ENCODE data around the gene ADAP1.
"Not testable (repeated sequence)": the region's sequence is repeated elsewhere in the genome, so short reads cannot be mapped to it uniquely, and the experiment has no call there.

The ADAP1 gene

DNA sequence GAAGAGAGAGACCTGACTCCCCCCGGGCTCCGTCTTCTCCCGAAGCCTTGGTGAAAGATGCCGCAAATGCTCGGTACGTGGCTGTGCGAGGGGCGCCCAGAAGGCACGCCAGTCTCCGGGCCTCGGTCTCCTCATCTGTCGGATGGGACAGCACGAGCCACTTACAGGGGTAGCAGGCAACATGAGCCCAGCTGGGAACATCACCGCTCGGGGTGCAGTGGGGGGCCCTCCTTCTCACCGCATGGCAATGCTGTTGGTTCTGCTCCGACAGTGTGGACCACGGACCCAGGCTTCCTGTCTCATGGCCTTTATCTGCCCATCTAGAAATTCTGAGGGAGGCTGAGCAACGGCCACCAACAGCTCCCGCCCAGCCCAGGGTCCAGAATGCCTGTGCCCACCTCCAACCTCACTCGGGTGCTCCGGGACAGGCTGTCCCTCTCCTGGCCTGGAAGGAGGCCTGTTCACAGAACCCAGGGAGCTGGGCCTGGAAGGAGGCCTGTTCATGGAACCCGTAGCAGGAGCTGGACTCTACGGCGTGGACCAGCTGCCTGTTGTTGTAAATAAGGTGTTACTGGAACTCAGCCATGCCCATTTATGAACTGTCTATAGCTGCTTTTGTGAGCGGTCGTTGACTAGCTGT lies 15.8 kb downstream of the ADAP1 start:
- no peak for DNase-seq (ENCODE audit: low read depth)

DNA sequence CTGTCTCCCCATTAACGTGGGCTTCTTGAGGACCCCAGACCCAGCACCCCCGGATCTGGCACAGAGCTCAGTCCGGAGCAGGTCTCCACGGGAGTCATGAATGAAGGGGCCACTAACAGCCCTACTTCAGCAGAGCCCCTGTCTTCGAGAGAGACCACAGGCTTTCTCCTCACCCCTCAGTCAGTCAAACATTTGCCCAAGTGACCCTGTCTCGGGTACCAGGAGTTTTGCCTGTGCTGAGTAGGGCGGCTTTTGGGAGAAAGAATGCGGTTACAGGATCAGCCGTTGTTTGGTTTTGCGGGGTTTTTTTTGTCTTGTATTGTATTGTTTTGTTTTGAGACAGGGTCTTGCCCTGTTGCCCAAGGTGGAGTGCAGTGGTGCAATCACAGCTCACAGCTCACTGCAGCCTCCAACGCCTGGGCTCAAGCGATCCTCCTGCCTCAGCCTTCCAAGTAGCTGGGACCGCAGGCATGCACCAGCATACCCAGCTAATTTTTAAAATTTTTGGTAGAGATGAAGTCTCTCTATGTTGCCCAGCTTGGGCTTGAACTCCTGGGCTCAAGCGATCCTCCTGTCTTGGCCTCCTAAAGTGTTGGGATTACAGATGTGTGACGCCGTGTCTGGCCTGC lies 16.5 kb downstream of the ADAP1 start:
- no peak for DNase-seq (ENCODE audit: low read depth)

DNA sequence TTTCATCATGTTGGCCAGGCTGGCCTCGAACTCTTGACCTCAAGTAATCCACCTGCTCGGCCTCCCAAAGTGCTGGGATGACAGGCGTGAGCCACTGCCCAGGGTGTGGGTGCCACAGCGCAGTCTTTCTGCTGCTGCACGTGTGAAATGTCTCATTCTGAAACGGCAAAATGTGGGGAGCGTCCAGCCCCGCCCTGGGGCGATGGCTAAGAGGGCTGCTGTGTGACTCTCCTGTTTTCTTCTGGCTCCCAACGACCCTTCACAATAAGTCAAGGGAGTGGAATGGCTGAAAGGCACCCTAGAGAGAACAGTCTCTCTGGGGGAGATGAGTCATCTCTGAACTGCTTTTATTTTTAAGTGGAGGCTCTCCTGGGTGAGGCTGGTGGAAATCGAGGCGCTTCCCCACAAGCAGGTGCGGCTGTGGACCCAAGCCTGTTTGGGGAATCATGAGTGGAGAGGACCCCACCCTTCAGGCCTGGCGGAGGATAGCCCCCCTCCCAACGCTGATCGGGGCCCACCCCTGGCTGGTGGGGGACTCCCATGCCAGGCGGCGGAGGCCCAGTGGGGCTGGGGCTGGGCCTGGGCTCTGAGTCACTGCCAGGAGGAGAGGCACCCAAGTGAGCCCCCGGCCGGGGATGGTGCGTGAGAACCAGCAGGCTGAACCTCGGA lies 18.0 kb downstream of the ADAP1 start:
- peak; percentile 21 for DNase-seq (ENCODE audit: low read depth)

DNA sequence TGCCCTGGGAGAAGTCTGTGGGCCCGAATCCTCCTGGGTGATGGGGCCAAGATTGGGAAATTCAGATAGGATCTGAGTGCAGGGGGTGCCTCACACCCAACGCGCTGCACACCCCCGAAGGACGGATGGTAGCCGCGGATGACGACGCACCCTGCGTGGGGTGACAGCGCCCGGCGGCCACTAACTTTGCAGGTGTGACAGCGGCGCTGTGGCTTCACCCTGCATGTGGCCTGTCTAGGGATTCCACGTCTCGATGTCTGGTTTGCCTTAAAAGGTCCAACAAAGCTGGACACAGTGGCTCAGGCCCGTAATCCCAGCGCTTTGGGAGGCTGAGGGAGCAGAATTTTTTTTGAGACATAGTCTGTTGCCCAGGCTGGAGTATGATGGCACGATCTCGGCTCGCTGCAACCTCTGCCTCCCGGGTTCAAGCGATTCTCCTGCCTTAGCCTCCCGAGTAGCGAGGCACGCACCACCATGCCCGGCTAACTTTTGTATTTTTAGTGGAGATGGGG lies 18.6 kb downstream of the ADAP1 start:
- no peak for DNase-seq (ENCODE audit: low read depth)

DNA sequence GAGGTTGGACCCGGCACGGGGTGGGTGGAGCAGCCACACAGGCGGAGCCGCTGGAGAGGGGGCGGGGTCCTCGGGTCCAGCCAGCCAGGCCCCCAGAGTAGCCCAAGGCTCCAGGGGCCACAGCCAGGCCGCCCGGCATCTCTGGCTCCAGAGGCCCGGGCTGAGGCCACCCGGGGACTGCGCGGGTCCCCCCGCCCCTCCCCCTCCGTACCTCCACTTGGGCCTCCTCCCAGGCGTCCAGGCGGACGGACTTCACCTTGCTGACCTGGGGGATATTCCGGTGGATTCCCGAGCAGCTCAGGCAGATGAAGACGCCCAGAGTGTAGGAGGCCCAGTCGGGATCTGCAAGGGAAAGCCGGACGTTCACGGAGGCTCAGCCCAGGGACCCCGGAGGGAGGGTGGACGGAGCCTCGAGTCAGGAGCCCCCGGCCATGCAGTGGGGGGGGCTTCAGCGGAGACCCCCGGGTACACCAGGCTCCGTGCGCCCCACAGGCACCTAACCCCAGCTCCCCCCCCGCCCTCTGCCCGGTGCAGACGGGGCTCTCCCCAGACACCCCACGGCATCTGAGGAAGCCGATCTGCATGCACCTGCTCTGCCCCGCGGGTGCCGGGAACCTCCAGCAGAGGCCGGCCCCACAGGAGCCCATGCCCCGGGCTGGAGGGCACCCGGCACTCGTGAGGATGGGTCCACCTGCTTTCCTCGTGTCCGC lies 19.2 kb downstream of the ADAP1 start:
- DNase-seq (ENCODE audit: low read depth): no peak

DNA sequence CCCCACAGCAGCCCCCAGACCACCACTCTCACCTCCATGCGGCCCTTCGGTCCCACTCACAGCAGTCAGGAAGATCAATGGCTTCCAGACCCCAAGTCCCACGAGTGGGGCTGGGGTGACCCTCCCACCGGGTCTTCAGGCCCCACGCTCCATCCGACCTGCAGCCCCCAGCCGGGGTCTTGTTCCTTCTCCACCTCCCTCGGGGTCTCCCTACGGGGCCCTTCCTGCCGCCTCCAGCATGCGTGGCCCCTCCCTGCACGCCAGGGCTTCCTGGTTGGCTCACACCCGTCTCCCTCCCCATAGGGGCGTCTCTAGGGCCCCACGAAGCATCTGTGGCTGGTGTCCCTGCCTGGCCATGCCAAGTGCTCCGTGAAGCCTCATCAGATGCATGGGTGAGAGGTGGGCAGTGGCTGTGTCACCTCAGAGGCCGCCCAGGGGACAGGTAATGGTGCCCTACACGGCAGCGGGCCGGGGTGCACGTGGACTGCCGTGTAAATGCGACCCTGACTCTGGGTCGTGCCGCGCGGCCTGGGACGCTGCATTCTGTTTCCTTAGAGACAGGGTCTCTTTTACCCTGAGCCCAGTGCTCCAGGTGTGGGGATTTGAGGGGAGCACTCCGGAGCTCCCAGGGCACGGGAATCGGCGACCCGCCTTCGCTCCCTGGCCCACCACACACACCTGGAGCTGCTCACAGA lies 19.9 kb downstream of the ADAP1 start:
- no peak for DNase-seq (ENCODE audit: low read depth)

DNA sequence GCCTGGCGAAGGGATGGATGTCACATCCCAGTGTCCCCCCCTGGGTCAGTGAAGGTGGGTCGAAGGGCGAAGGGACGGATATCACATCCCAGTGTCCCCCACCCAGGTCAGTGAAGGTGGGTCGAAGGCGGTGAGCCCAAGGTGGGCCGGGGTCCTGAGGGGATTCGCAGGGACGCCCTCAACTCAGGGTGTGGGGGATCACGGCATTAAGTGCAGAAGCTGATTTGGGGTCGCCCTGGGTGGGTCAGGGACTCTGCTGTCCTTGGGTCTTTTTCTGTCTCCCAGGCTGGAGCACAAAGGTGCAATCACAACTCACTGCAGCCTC lies 21.9 kb downstream of the ADAP1 start:
- no peak for DNase-seq (ENCODE audit: low read depth)

DNA sequence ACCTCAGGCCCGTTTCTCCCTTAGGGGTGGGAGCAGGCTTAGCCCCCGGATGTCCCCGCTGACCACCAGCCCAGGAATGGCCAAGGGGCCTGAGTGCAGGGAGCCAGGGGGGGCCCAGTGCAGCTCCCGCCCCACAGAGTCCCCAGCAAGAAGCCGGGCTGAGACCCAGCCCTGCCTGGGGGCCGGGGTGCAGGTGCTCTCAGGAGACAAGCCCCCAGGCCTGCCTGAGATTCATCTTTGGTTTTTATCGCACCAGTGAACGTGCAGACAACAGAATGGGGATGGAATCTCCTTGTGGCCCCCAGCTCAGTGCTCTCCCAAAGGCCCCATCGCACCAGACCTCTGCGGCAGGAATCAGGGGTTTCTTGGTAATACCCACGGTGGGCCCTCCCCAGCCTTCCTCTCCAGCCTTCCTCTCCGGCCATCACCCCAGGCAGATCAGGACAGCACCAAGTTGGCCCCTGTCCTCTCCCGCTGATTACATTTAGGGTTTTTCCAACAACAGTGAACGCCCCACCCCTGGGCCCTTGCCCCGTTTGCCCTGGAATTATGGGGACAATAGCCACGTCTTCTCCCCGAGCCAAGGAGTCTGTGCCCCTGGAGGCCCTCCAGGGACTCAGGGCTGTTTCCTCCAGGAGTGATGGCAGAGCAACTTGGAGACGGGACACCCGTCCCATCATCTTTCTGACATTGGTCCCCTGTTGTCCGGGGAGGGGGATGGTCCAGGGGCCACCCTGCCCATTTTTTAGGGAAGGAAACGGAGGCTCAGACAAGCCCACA lies 22.4 kb downstream of the ADAP1 start:
- DNase-seq (ENCODE audit: low read depth): no peak

DNA sequence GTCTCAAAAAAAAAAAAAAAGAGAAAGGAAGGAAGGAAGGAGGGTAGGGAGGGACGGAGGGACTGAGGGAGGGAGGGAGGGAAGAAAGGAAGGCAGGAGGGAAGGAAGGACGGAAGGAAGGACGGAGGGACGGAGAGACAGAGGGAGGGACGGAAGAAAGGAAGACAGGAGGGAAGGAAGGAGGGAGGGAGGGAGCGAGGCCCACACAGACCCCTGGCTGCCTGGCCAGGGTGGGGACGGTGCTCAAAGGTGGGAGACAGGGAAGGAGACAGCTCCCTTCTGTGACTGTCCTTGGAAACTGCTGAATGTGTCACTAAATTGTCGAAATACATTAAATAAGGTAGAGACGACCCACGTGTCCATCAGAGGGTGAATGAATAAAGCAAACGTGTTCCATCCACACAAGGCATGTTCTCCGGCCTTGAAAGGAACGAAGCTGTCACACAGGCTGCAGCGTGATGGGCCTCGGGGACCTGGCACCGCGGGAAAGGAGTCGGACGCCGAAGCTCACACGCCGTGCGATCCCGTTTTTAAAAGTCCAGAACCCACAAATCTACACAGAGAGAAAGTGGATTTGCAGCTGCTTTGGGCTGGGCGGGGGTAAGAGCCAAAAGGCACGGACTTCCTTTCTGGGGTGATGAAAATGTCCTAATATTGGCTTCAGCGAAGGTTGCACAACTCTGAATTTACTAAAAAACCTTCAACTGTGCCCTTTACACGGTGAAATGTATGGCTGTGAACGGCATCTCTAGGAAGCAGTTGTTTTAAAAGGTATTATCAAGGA lies 23.3 kb downstream of the ADAP1 start:
- no peak for DNase-seq (ENCODE audit: low read depth)

DNA sequence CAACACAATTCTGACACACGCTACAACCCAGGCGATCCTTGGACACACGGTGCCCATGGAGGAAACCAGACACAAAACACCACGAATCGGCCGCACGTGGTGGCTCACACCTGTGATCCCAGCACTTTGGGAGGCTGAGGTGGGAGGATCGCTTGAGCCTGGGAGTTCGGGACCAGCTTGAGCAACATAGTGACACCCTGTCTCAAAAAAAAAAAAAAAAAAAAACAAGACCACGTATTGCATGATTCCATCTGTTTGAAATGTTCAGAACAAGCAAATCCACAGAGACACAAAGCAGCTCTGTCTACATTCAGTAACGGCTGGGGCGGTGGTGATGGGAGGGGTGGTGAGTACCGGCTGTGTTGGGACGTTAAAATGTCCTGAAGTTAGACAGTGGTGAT lies 25.2 kb downstream of the ADAP1 start:
- no peak for DNase-seq (ENCODE audit: low read depth)

DNA sequence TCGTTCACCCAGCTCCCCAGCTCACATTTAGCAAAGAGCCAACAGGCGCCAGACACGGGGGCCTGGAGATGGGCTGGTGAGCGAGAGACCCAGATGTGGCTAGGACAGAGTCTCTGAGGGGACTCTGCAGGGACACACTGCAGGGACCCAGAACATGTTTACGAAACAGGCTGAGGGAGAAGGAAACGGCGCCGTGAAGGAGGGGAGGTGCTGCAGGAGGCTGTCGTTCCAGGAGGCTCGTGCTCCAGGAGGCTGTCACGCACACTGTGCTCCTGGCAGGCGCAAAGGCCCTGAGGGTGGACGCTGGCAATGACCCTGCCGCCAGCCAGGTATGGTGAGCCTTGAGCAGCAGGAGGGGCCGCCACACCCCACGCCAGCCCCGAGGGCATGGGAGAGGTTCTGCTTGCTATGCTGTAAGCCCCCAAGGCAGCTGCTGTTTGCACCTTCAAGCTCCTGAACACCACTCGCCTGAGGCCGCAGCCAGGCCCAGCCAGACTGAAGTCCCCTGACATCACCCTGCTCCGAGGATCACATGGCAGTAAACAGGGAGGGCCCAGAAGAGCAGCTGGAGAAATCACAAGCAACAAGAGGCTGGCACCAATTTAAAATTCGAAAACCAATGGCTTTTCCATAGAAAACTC lies 27.3 kb downstream of the ADAP1 start:
- DNase-seq (ENCODE audit: low read depth): no peak

DNA sequence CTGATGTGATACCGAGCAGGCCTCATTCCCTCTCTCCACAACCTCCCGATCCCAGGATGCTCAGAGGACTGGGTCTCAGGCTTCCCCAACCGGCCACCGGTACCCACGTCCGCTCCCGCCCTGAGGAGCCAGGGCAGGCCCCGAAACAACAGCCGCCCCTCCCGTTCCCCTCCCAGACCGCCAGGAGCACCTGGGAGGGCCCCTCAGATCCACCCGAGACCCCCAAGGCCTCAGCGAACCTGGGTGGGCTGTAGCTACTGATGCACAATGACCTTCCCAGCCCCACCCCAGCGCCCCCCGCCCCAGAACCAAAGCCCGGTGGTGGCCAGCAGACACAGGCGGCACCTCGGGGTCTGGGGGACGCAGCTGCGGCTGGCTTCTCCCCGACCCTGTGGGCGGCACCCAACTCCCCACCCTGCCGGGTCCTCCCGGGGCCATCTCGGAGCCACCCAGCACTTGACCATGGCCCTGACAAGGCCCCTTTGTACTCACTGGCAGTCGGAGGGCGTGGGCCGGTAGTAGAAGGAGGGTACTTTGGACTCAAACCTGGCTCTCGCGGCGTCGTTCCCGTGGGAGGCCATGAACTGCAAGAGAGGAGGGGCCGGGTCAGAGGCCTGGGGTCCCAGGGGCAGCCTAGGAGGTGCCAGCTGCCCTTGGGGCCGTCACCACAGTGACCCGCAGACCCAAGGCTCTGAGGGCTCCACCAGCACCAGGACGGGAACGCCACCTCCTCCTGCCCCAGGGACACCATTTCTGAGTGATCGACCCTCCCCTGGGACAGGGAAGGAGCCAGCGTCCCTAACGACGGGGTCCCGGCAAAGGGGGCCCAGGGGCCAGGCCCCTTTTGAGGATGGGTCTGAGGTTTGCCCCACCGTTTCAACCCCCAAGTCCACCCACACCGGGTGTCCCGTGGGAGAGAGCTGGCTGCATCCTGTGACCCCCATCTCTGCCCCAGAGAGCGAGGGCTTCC lies 28.1 kb downstream of the ADAP1 start:
- no peak for DNase-seq (ENCODE audit: low read depth)

DNA sequence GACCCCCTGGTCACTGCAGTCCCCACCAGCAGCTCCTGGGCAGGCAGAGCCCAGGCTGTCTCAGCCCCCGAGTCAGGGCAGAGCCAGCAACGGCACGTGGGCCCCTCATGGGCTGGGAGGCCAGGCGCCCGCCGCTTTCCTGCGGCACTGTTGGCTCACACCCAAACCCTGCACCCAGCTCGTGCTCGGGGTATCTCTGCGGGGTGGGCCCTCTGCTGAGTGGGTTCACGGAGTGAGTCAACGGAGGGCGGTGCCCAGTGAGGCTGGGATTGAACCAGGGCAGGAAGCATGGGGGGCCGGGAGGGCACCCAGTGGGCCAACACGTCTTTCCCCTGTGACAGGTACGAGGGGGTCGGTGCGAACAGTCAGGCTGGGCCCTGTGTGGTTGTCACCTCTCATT lies 28.9 kb downstream of the ADAP1 start:
- no peak for DNase-seq (ENCODE audit: low read depth)

DNA sequence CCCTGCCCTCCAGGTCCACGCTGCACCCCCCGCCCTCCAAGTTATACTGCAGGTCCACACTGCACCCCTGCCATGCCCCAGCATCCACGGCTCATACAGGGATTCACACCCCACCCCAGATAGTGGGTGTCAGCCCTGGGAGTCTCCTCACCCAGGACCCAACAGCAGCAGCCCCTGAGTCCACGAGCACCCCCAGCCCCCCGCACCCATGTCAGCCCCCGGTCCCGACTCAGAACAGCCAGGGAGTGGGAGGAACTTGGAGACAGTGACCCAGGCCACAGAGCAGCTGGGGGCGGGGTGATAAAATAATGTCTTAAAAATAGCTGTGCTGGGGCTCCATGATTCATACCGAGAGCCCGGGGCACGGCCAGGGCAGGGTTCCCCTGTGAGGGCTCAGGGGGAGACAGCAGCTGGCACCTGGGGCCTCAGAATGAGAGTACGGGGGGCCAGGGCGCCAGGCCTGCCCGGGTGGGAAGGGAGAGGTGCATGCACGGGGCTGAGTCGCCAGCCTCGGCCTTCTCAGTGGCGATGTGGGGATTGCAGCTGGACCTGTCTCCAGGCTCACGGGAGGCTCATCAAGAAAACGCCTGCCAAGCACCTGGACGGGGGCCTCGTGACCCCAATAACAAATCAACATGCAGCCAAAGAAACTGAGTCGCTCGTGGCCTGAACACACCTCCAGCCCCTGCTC lies 29.8 kb downstream of the ADAP1 start:
- peak; percentile 60 for DNase-seq (ENCODE audit: low read depth)

DNA sequence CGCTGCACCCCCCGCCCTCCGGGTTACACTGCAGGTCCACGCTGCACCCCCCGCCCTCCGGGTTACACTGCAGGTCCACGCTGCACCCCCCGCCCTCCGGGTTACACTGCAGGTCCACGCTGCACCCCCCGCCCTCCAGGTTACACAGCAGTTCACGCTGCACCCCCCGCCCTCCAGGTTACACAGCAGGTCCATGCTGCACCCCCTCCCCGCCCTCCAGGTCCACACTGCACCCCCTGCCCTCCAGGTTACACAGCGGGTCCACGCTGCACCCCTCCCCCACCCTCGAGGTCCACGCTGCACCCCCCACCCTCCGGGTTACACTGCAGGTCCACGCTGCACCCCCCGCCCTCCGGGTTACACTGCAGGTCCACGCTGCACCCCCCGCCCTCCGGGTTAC lies 30.4 kb downstream of the ADAP1 start:
- DNase-seq (ENCODE audit: low read depth): not testable (repeated sequence)

DNA sequence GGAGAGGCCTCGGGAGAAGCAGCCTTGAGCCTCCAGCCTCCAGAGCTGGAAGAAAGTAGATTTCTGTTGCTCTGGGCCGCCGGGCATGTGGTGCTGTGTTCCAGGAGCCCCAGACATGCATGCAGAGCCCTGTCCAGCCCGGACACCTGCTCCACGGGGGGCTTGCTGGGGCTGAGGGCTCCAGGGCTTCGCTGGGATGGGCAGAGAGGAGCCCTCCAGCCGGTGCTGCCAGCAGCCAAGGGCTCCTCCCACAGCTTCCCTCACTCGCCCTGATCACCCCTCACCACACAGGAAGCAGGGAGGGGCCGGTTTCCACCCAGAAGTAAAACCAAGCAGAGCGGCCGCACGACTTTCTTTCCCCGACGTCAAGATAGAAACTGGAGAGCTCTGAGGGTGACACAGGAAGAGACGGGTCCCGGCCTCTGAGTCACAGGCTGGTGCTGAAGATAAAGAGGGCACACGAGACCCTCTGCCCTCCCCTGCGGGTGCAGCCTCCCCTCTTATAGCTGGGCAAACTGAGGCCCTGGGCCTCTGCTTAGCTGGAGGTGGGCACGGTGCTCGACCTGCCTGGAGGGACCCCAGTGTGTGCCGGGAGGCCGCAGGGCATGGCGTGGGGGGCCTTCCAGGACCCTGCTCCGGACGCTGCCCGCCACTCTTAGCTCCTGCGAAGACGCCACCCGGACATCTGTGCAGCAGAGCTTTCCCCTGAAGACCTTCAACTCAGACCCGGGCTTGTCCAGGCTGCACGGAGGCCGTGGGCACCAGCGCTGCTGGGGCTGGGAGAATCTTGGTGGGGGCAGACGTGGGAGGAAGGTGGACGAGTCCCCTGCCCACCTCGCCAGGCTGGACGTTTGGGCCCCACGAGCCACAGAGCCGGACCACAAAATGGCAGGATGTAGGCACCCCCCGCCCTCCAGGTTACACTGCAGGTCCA lies 31.1 kb downstream of the ADAP1 start:
- DNase-seq (ENCODE audit: low read depth): peak; percentile 90

All from activated T-helper 9 cell treated with anti-CD3 and anti-CD28 coated beads, Interleukin-2, amount 50 U/mL, for 16 hours (primary cell).